ENCODE measurements around the gene DAP3. TPM values are rescaled to one million over a fixed set of nuclear protein-coding genes. Genes with fewer than 3 reads are reported as not detected.
"Not testable (repeated sequence)": the region's sequence is repeated elsewhere in the genome, so short reads cannot be mapped to it uniquely, and the experiment has no call there.

Gene DAP3
- total RNA-seq, 1 donor from 2014 or later = 41.0 TPM

DNA sequence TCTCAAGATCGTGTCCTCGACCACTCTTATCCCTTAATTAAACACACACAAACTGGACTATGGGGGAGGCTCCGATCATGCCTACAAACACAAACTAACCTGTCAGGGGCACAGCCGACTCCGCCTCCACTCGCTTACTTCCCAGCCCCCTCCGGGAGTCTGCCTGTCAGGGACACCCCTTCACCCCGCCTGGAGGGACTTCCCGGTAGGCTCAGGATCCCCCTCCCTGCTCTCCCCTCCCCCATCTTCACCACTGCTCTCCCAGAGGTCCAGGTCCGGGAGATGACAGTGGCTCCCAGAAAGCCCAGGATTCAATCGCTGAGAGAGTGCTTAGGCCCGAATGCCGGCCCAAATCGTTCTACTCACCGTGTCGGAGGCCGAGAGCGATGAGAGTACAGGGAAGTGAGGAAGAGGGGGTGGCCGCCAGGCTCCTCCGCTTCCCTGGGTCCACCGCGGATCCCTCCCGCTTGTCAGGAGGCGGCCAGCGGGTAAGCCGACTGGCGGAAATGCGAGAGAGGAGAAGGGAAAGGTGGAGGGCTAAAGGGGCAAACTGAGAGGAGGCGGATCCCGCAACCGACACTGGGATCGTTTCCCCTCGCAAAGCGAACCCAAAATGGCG lies 1.1 kb upstream of the DAP3 start:
- not testable (repeated sequence) for DNase-seq

DNA sequence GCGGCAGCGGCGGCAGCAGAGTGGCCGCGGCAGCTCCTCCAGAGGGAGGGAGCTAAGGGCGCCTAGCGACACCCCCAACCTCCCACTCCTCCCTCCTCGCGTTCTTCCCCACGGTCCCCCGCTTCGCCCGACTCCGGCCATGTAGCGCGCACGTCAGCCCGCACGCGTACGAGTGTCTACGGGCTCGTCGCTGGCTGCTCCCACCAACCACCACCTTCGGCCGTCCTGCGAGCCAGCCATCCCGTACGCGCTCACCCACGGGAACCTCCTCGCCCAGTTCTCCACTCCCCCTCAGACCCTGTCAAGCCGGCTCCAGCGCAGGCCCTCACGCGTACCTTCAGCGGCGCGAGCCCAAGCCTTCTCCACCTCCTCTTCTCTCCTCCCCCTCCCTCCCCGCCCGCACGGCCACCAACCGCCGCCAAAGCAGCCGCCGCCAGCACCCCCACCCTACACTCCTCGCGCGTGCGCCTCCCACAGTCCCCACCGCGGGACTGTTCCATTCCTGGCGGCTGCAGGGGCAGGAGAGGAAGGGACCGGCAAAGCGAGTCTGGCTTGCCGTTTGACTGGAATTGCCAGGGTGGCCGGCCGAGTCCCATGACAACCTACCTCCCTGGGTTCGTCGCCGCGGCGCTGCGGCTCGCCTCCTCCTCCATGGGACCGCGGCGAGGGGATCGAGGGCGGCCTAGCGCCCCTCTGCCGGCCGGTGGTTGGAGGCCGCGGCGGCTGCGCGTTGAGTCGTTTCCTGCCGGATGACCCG lies 389 bp upstream of the DAP3 start, which contains the start of gene YY1AP1:
Gene YY1AP1 (minus strand): TSS at position 451 of the 757 bp plus-strand sequence. CDS start 8,338 bp downstream, outside the sequence.
- DNase-seq = peak; percentile 91

DNA sequence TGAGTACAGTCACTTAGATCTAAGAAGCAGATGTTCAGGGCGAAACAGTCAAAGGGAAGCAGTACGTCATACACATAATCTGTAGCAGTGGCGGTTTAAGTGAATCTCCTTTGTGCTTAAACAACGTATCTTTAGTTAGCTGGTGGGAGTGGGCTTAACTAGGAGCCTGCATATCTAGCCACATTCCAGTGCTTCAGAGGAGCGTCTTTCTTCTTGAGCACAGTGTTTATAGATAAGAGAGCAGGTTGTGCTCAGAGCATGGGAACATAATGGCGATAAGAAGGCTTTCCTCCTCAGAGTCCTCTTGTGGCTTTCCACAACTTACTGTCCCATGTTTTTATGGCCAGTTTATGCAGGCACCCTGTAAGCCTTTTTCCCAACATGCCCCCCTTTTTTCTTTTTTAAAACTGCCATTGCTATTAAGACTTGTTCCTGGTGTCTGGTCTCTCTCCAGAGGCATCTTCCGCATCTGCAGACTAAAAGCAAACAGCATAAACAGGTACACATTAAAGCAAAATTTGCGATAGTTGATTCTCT lies 3.2 kb downstream of the DAP3 start:
- DNase-seq = no peak

DNA sequence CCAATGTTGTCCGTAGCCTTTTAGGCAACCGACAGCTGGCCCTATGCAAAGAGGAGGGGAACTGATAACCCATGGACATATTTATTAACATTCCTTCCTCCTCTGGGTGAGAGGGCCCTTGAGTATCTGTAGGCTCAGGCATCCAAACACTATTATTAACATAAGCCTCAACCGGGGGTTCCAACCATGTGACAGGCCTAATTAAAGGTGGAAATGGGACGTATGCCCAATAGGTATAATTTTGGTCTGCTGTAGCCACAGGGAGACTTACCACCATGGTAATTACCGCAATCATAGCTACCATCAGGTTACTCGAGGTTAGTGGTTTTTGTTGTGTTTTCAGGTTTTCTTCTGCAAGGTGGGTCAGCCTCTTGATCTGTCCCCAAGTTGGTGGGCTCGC lies 5.3 kb downstream of the DAP3 start:
- no peak for DNase-seq

DNA sequence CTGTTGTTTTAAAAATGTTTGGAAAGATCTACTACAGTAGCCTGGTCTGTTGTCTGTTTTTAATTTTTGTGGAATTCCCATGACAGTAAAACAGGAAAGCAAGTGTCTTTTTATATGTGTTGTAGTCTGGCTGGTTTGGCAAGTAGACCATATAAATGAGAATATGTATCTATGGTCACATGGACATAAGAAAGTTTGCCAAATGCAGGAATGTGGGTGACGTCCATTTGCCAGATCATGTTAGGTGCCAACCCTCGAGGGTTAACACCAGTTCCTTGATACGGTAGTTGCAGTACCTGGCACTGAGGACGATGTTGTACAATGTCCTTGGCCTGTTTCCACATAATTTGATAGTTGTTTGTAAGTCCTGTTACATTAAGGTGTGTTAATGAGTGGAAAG lies 6.2 kb downstream of the DAP3 start:
- DNase-seq = no peak

DNA sequence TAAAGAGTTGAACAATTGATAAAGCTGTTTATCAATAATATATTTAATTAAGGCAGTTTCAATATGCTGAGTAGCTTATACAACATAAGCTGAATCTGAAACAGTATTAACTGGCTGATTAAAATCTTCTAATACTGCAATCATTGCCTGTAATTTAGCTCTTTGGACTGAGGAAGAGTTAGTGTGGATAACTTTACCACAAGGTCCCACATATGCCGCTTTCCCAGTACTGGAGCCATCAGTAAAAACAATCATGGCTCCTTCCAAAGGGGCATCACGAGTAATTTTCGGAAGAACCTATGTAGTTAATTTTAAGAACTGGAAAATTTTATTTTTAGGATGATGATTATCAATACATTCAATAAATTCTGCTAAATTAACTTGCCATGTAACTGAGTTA lies 6.7 kb downstream of the DAP3 start:
- DNase-seq = no peak

DNA sequence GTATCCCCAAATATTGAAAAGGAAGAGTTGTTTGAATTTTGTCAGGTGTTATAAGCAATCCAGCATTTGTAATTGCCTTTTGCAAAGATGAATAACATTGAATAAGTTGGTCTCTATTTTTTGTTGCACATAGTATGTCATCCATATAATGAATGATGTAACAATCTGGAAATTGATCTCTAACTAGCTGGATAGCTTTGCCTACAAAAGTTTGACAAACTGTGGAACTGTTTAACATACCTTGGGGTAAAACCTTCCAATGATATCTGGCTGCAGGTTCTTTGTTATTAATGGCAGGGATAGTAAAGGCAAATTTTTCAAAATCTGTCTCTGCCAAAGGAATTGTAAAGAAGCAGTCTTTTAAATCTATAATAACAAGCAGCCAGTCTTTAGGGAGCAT lies 7.6 kb downstream of the DAP3 start:
- DNase-seq = no peak

DNA sequence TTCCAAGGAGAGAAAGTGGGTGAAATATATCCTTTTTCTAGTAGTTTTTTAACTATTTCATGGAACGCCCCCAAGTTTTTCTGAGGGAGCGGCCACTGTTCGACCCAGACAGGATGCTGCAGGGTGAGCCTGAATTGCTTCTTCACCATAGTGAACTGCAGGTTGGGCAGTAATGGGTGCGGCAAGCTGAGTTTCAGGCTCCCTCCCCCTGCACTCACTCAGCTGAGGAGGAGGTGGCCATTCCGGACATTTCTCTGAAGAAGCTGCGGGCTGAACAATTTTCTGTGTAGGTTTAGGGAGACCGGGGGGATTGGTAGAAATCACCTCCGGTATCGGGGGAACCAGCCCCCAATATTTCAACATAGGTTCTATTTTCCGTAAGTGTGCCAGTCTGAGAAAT lies 8.2 kb downstream of the DAP3 start:
- no peak for DNase-seq

DNA sequence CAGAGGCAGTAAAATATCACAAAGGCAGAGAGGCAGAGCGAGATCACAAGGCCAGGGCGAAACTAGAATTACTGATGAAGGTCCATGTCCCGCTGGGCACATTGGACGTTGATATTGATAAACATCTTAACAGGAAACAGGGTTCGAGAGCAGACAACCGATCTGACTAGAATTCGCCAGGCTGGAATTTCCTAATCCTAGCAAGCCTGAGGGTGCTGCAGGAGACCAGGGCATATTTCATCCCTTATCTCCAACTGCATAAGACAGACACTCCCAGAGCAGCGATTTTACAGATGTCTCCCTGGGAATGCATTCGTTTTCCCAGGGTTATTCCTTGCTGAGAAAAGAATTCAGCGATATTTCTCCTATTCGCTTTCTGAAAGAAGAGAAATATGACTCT lies 8.7 kb downstream of the DAP3 start:
- DNase-seq = not testable (repeated sequence)

DNA sequence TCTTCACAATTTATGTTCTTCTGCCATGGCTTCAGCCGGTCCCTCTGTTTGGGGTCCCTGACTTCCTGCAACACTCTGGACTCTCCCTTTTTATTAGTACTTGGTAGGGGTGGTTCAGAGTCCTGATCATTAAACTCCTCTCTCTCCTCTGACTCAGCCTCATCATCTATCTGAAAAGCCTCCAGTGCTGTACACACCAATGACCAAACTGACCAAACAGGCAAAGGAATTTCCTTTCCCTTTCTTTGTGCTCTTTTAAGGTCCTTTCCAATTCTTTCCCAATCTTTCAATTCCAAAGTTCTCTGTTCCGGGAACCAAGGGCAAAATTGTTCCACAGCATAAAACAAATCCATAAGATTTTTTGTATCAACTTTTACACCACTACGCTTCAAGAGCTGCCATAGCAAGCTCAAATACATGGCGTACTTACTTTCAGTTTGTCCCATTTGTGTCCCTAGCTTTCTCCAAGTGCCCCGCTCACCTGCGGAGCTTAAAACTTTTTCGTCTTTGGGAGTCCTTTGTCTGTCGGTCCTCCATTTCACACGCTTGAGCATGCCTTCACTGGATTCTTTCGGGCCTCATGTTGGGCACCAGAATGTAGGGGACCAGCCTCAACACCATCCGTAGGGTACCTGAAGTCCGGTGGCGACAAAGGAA lies 9.6 kb downstream of the DAP3 start:
- DNase-seq = no peak

DNA sequence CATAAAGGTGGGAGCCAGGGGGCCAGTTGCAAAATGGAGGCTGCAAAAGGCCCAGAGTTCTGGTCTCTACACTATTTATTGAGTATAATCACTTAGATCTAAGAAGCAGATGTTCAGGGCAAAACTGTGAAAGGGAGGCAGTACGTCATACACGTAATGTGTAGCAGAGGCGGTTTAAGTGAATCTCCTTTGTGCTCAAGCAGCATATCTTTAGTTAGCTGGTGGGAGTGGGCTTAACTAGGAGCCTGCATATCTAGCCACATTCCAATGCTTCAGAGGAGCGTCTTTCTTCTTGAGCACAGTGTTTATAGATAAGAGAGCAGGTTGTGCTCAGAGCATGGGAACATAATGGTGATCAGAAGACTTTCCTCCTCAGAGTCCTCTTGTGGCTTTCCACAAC lies 10.2 kb downstream of the DAP3 start:
- not testable (repeated sequence) for DNase-seq

DNA sequence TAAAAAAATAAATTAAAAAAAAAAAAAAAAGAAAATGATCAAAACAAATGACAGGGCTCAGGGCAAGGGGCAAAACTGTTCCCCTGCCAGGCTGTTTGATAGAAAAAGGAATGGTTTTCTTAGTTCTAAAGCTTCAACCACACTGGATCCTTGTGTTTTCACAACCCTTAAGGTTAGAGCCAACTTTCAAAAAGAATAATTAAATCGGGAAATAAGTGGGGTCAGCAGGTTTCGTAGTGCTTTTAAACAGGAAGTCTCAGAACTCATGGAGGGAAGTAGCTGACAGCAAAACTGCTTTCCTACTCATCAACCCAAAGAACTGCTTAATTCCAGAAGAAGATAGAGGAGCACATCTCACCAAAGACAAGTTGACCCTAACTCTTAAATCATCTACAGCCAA lies 12.8 kb downstream of the DAP3 start:
- DNase-seq = not testable (repeated sequence)

DNA sequence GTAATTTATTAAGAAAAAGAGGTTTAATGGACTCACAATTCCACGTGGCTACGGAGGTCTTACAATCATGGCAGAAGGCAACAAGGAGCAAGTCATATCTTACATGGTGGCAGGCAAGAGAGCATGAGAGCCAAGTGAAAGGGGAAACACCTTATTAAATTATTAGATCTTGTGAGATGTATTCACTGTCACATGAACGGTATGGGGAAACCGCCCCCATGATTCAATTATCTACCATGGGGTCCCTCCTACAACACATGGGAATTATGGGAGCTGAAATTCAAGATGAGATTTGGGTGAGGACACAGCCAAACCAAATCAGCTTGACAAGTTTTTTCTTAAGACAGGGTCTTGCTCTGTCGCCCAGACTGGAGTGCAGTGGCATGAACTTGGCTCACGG lies 14.3 kb downstream of the DAP3 start:
- no peak for DNase-seq

DNA sequence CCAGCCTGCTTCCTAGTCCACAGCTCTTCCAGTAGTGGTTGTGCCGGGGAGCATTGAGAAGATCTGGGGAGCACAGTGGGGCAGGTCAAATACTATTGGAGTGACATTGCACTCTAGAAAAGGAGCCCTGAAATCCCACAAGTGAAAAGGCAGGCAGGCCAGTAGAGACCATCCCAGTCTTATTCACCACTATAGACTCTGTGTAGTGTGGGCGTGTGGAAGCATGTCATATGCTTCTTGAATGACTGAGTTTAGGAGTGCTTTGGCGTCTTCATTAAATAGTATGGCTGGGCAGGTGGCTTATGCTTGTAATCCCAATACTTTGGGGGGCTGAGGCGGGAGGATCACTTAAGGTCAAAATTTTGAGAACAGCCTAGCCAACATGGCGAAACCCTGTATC lies 15.5 kb downstream of the DAP3 start:
- not testable (repeated sequence) for DNase-seq

DNA sequence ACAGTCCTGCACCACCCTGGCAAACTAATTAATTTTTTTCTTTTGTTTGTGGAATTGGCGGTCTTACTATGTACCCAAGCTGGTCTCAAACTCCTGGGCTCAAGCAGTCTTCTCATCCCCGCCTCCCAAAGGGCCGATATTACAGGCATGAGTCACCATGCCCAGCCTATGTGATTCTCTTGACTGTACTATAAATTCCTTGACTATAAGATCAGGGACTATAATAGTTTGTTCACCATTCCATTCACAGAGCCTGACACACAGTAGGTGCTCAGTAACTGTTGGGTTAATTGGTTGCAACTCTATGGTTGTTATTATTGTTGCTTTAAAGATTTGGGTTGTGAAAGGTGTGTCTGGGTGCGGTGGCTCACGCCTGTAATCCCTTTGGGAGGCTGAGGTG lies 17.2 kb downstream of the DAP3 start:
- DNase-seq = no peak

DNA sequence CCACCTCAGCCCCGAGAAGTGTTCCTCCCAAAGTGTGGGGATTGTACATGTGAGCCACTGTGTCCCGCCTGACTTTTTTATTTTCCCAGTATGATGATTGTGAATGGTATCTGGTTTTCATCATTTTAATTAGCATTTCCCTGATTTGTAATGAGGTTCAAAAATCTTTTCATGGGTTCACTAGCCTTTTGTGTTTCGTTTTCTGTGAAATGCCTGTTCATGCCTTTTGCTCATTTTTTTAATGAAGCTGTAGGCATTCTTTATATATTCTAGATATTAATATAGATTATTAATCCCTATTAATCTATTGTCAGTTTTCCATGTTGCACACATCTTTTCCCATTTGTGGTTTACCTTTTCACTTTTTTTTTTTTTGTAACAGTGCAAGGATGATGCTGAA lies 20.5 kb downstream of the DAP3 start:
- DNase-seq = no peak

DNA sequence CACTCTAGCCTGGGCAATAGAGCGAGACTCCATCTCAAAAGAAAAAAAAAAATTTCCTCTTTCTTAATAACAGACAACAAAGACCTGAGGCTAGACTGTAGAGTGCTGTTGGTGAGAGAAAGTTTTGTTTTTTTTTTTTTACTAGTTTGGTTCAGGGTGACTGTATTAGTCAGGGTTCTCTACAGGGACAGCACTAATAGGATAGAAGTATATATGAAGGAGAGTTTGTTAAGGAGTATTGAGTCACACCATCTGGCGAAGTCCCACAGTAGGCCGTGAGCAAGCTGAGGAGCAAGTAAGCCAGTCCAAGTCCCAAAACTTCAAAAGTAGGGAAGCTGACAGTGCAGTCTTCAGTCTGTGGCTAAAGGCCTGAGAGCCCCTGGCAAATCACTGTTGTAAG lies 22.6 kb downstream of the DAP3 start:
- not testable (repeated sequence) for DNase-seq

DNA sequence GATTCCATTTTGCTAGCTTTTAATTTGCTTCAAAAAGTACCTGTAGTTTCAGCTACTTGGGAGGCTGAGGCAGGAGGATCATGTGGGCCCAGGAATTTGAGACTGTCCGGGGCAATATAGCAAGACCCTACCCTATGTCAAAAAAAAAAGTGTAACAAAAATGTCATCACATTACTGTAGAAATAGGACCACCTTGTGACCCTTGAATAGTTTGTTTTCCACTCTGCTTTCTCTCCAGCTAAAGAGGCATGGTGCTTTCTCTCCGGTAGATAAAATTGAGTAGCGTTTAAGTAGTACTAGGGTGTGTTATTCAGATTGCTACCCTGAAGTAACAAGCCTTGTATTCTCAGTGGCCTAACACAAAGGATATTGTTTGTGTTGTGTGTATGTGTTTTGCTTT lies 23.7 kb downstream of the DAP3 start:
- not testable (repeated sequence) for DNase-seq

DNA sequence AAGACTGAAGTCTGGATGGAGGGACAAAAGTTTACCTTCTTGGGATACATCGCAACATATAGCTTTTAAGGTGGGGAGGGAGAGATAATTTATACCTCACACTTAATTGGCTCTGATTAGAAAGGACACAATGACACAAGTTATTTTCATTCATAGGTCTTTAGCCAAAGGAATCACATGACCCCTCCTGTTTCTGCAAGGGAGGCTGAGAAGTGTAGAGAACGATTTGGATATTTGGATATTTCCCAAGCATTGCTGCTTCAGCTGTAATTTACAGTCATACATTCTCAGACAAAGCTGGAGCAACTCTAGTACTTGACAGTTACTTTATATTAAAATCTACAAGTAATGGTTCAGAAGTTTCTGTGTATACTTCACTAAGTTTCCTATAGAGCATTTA lies 24.2 kb downstream of the DAP3 start:
- no peak for DNase-seq

DNA sequence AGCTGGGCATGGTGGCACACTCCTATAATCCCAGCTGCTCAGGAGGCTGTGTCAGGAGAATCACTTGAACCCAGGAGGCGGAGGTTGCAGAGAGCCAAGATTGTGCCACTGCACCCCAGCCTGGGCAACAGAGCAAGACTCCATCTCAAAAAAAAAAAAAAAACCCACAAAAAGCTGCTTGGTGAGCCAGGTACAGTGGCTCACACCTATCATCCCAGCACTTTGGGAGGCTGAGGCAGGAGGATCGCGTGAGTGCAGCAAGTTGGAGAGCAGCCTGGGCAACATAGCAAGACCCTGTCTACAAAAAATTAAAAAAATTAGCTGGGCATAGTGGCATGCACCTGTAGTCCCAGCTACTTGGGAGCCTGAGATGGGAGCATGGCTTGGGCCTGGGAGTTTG lies 26.2 kb downstream of the DAP3 start:
- not testable (repeated sequence) for DNase-seq

DNA sequence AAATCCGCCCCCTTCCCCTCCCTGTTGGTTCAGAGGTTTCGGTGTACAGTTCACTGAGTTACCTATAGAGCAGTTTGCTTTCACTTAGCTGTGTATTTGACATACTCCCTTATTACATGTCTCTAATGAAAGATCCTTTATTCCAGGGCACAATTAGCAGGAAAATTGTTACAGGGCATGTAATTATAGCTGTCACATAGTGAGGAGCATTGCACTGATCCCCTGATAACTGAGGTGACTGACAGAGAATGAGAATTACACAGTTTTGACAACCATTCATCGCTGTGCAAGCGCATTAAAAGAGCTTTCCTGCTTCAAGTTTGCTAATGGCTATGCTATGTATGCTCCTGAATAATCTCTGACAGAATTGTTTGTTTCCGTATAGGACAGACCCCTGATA lies 26.9 kb downstream of the DAP3 start:
- no peak for DNase-seq

DNA sequence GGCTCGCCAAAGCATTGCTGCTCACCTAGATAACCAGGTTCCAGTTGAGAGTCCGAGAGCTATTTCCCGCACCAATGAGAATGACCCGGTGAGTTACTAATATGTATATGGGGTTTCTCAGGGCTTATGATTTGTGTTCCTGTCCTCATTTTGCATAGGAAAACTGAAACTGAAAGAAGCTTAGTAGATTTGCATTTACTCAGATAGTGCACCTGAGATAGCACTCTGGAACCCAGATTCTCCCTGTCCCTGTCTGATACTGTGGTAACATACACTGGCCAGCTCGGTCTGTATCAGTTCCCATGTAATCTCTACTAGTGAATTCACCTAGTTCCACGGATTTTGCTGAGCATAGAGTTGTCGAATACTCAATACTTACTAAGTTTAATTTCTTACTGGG lies 28.1 kb downstream of the DAP3 start:
- no peak for DNase-seq

DNA sequence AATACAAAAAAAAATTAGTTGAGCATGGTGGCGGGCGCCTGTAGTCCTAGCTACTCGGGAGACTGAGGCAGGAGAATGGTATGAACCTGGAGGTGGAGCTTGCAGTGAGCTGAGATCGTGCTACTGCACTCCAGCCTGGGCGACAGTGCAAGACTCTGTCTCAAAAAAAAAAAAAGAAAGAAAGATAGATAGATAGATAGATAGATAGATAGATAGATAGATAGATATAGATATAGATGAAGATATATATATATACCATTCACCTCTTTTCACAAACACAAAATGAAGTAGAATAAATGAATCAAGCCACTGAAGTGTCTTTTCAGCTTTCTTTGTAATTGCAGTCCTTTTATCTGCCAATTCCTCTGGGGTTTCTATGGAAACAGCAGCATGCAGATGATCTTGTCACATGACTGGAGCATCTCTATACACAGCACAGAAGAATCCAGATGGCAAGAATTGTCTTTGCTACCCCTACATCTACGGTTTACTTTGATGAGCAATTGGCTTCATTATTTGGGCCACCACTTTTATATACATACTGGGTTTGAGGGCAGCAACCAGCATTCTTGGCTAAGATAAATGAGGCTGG lies 29.7 kb downstream of the DAP3 start:
- not testable (repeated sequence) for DNase-seq
